Cerebellar nuclear complex (tissue), 1 donor: ENCODE results near the gene HSF2BP.
"Not testable (repeated sequence)": the region's sequence is repeated elsewhere in the genome, so short reads cannot be mapped to it uniquely, and the experiment has no call there.

ENCODE experiments used
- DNase-seq, 2 experiments: peaks; one replicate each; lab custom pipeline; 2025; lab: John Stamatoyannopoulos, UW

HSF2BP gene

GRCh38 chr21:43659136-43660000, at the start of gene HSF2BP, which contains the start of gene RRP1B:
TSS of gene HSF2BP (minus strand) at chr21:43659488. CDS start at chr21:43658096, 1,392 bp downstream.
TSS of gene RRP1B (plus strand) at chr21:43659560. CDS start at chr21:43659665, 105 bp downstream.
- DNase-seq, result peak in 1 of 2 experiments; percentile 17

DNA sequence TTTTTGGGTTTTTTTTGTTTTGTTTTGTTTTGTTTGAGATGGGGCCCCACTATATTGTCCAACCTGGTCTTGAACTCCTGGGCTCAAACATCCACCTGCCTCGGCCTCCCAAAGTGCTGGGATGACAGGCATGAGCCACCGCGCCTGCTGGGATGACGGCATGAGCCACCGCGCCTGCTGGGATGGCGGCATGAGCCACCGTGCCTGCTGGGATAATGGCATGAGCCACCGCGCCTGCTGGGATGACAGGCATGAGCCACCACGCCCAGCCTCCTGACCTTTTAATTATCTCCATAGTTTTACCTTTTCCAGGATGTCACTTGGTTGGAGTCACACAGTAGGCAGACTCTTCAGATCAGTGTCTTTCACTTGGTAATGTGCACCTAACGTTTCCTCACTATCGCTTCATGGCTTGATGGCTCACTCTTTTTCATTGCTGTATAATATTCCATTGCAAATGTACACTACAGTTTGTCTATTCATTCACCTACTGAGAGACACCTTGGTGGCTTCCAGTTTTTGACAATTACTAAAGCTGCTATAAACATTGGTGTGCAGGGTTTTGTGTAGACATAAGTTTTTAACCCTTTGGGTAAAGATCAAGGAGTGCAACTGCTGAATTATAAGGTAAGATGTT, 49.6 kb upstream of the HSF2BP start:
- DNase-seq, result no peak

DNA sequence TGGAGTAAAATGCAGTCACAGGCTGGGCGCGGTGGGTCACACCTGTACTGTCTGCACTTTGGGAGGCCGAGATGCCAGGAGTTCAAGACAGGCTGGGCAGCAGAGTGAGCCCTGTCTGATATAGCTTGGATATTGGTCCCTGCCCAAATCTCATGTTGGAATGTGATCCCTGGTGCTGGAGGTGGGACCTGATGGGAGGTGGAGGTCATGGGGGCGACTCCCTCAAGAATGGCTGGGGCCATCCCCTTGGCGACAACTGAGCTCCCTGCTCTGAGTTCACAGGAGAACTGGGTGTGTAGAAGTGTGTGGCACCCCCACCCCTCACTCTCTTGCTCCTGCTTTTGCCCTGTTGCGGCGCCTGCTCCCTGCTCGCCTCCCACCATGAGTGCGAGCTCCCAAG, 48.2 kb upstream of the HSF2BP start:
- no peak for DNase-seq

DNA sequence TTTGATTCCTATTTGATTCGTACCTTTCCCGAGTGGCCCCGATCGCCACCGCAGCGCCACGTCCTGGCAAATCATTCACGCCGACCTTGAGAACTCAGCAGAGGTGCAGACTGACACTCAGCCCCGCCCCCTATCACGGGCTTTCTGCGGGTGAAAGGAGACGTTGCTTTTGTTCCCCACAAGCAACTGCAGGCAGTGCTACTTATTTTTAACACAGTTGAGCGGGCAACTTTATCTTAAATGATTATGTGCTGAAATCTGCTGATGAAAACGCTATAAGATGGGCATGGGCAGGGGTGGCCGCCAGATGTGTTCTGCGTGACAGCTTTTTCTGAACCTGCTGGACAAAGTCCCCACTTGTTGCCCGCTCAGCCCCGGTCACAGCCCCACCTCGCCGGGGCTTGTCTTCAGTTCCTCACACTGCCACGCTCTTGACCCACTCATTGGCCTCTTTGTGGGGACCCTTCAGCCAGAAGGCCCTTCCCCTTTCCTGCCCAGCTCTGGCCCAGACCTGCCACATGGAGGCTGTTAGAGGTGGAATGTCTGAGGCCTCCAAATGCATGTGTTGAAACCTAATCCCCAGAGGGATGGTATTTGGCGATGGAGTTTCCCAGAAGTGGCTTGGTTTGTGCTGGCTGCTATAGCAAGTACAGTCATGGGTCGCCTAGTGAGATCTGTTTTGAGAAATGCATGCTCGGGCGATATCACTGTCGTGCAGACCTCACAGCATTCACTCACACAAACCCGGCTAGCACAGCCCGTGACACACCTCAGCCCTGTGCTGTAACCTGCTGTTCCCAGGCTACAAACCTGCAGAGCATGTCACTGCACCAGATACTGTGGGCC, 44.0 kb upstream of the HSF2BP start:
- no peak for DNase-seq

GRCh38 chr21:43702785-43703034, 43.4 kb upstream of the HSF2BP start:
- DNase-seq, result no peak

DNA sequence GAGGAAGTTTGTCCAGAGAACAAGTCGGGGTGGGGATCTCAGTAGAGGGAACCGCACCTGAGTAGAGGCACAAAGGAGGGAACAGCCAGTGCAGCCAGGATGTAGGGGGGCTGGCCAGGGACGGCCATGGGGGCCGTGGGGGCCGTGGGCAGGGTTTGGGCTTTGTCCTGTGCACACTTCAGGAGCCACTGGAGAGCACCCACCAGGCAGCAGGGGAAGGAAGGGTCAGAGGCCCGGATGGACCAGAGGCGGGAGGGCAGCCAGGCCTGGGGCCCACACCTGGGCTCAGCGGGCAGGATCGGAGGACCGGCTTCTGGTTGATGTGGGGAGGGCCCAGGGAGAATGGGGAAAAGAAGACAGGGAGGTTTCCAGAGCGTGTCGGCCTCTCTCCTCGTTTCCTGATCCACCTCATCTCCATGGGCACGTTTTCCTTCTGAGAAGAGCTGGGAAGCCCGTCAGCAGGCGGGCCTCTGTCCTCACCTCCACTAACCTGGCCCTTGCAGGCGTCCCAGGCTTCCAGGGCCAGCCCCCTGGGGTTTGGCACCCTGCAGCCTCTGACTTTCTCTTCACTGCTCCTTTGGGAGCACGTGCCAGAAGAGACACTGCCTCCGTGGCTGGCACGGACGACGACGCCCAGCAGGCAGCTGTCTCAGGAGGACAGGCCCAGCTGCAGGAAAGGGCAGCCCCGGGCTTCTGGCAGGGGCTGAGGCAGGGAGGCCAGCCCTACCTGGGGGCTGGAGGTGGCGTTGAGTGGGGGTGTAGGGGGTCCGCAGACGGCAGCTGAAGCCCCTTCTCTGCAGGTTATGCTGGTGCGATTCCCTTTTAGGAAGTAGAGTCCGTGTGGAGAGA, 42.9 kb upstream of the HSF2BP start:
- no peak for DNase-seq

GRCh38 chr21:43699933-43700599, 40.8 kb upstream of the HSF2BP start:
- DNase-seq, result no peak

DNA sequence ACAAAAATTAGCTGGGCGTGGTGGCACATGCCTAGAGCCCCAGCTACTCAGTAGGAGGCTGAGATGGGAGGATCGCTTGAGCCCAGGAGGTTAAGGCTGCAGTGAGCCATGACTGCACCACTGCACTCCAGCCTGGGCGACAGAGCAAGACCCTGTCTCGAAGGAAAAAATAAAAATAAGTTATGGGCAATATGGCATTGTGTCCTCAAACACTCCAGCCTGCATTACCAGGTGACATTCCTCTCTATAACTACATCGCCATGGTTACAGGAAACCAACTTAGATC, 40.1 kb upstream of the HSF2BP start:
- not testable (repeated sequence) for DNase-seq

DNA sequence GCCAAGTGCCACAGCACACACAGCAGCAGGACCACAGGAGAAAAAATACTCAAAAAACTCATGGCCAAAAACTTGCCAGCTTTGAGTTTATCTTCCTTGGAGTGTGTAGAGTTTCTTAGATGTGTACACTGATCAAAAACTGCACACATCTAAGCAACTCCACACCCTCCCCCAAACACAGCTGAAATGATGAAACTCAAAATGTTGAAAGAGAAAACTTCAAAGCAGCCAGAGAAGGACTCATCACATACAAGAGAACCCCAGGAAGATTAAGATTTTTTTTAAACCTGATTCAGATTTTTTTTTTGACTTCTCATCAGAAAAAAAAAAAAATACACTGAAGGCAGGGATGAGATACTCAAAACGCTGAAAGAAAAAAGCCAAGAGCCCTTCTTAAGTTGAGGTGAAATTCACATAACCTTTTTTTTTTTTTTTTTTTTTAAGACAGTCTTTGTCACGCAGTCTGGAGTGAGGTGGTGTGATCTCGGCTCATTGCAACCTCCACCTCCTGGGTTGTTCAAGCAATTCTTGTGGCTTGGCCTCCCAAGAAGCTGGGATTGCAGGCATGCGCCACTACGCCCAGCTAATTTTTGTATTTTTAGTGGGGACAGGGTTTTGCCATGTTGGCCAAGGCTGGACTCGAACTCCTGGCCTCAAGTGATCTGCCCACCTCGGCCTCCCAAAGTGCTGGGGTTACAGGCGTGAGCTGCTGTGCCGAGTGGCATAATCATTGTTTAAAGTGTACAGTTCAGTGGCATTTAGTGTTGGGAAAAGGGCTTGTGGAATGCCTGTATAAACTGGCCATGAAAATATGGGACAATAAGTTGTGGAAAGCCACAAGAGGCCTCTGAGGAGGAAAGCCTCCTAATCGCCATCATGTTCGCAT, 38.7 kb upstream of the HSF2BP start:
- DNase-seq, result no peak

DNA sequence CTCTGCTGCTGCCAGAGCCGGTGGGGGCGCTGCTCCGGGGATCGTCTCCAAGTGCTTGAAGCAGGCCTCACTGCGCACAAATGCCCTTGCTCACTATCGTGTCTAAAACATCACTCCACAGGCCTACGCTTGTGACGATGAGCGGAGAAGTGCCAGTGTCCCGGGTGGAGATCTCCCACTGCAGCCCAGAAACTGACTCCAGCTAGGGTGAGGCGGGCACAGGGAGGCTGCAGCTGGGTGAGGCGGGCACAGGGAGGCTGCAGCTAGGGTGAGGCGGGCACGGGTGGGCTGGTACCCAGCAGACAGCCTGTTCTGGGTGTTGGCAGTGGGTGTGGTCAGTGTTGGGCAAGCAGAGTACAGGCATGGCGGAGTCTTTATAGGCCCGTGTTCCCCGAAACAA, 36.9 kb upstream of the HSF2BP start:
- DNase-seq, result no peak

GRCh38 chr21:43694437-43695079, 35.3 kb upstream of the HSF2BP start:
- no peak for DNase-seq

DNA sequence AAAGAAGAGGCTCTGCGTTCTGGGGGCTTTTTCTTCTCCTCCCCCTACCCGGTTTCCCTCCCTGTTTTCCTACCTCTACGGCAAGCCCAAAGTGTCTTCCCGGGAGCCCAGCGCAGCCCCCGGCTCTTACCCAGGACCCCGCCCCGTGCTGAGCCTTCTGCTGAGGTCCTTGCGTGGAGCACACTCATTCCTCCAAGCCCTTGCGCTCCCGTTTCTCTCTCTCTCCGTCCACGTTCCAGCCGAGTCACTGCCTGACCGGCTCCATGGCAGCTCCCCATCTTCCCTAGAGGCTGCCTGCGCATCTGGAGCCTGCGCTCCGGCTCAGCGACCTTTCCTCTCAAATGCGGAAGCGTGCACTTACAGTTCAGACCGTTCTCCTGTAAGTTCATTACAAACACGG, 34.7 kb upstream of the HSF2BP start:
- no peak for DNase-seq

GRCh38 chr21:43692949-43693348, 33.7 kb upstream of the HSF2BP start:
- no peak for DNase-seq

DNA sequence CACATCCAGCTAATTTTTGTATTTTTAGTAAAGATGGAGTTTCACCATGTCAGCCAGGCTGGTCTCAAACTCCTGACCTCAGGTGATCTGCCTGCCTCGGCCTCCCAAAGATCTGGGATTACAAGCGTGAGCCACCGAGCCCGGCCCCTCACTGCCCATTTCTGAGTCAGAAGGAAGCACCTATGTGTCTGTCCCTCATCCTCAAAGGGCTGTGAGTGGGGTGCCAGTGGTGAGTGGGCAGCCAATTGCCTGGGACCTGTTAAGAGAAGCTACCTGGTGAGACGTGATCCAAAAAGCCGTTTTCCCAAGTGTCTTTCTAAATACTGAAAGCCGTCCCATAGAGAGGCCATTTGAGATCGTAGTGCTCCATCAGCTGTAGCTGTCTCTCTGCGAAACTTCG, 32.5 kb upstream of the HSF2BP start:
- DNase-seq, result no peak

DNA sequence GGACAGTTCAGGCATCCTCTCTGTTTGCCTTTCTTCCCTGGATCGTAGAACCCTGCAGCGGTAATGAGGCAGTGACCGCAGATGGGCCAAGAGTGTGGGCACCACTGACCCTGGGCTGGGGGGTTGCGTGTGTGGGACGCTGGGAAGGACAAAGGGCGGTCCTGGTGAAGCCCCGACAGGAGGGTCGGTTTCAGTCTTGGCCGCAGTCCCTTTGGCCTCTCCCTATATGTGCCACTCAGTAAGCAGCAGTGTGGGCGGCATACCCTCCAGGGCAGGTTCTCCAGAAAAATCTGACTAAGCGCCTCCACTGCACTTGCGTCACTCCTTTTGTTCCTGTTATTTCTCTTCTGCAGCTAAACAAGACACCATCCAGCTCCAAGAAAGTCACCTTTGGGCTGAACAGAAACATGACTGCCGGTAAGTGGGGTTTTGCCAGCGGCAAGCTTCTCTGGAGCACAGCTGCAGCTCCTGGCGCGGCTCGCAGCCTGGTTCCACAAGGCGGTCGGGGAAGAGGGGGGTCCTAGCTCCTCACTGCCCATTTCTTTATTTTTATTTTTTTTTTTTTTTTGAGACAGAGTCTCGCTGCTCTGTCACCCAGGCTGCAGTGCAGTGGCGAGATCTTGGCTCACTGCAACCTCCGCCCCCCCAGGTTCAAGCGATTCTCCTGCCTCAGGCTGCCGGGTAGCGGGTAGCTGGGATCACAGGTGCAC, 32.0 kb upstream of the HSF2BP start:
- no peak for DNase-seq

- DNase-seq, result no peak
Observed at GRCh38 chr21:43690346-43690745, 31.1 kb upstream of the HSF2BP start.

- no peak for DNase-seq
Observed at GRCh38 chr21:43689556-43690337, 30.5 kb upstream of the HSF2BP start.

DNA sequence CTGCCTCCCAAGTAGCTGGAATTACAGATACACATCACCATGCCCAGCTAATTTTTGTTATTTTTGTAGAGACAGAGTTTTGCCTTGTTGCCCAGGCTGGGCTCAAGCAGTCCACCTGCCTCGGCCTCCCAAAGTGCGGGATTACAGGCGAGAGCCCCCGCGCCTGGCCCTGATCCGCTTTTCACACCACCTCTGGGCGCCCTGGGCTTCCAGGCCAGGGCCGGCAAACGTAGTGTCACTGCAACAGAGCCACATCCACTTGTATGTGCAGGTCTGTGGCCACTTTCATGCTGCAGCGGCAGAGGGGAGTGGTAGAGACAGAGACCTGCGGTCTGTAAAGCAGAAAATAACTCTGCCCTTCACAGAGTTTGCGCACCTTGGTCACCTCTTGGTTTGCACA, 29.6 kb upstream of the HSF2BP start:
- DNase-seq, result no peak
